GM23338 (cell line): ENCODE measurements around the gene CCL15. TPM values are rescaled to one million over a fixed set of nuclear protein-coding genes. Genes with fewer than 3 reads are reported as not detected.

ENCODE experiments used
- ATAC-seq: fragments of 200-7000 bp; cut with Tn5 transposase; 3 replicates; pipeline ENCODE4 v1.9.1; 2020
- DNase-seq: peaks from one replicate; pipeline ENCODE4 v3.0.0-alpha.2; 2015; ENCODE audit warnings: low spot score
- H2AFZ ChIP-seq: fragments of 200-600 bp; sonication (generic); 2 replicates; pipeline ENCODE4 v1.8.0; 2016; ENCODE audit warnings: antibody characterized with exemption, mild to moderate bottlenecking, moderate library complexity
- H3F3A ChIP-seq: fragments of 200-600 bp; sonication (generic); replicated peaks from 2 replicates; pipeline ENCODE4 v1.8.0; 2017; ENCODE audit warnings: antibody characterized with exemption, mixed run types, low read depth
- H3K27ac ChIP-seq: fragments of 200-600 bp; sonication (generic); 2 replicates; pipeline ENCODE4 v1.6.1; 2016; ENCODE audit warnings: low read depth
- H3K27me3 ChIP-seq: fragments of 200-600 bp; sonication (generic); 2 replicates; pipeline ENCODE4 v1.8.0; 2016; ENCODE audit warnings: mild to moderate bottlenecking, mixed run types, moderate library complexity; ENCODE audit not compliant: insufficient read depth
- H3K36me3 ChIP-seq: fragments of 200-600 bp; sonication (generic); 2 replicates; pipeline ENCODE4 v1.8.0; 2016; ENCODE audit warnings: mild to moderate bottlenecking; ENCODE audit not compliant: insufficient read depth
- H3K4me1 ChIP-seq: fragments of 200-600 bp; sonication (generic); 2 replicates; pipeline ENCODE4 v1.8.0; 2016; ENCODE audit warnings: mild to moderate bottlenecking, moderate library complexity; ENCODE audit not compliant: insufficient read depth
- H3K4me2 ChIP-seq: fragments of 200-600 bp; sonication (generic); 2 replicates; pipeline ENCODE4 v1.7.1; 2017; ENCODE audit warnings: mixed run types
- H3K4me3 ChIP-seq: fragments of 200-600 bp; sonication (generic); 2 replicates; pipeline ENCODE4 v1.6.1; 2016; ENCODE audit warnings: mixed run types
- H3K79me2 ChIP-seq: fragments of 200-600 bp; sonication (generic); replicated peaks from 2 replicates; pipeline ENCODE4 v1.8.0; 2017; ENCODE audit warnings: mild to moderate bottlenecking; ENCODE audit not compliant: insufficient read depth
- H3K9me2 ChIP-seq: fragments of 200-600 bp; sonication (generic); 2 replicates; pipeline ENCODE4 v1.8.0; 2017; ENCODE audit not compliant: insufficient read depth
- H4K20me1 ChIP-seq: fragments of 200-600 bp; sonication (generic); replicated peaks from 2 replicates; pipeline ENCODE4 v1.8.0; 2017; ENCODE audit warnings: mild to moderate bottlenecking; ENCODE audit not compliant: insufficient read depth
- H3K27ac Mint-ChIP-seq: 2 replicates; pipeline ENCODE4 v1.8.0; 2020; ENCODE audit warnings: inconsistent platforms, mild to moderate bottlenecking, moderate library complexity, mixed read lengths
- H3K27me3 Mint-ChIP-seq: 3 replicates; pipeline ENCODE4 v1.8.0; 2022; ENCODE audit warnings: low read depth, mild to moderate bottlenecking, moderate library complexity, mixed read lengths, inconsistent platforms; ENCODE audit not compliant: insufficient read depth, poor library complexity
- H3K36me3 Mint-ChIP-seq: 3 replicates; pipeline ENCODE4 v1.8.0; 2021; ENCODE audit warnings: low read depth, mild to moderate bottlenecking, inconsistent platforms, moderate library complexity, mixed read lengths
- H3K4me1 Mint-ChIP-seq: 3 replicates; pipeline ENCODE4 v1.8.0; 2020; ENCODE audit warnings: mild to moderate bottlenecking, inconsistent platforms, mixed read lengths
- H3K4me3 Mint-ChIP-seq: 3 replicates; pipeline ENCODE4 v1.8.0; 2021; ENCODE audit warnings: moderate library complexity, mild to moderate bottlenecking, inconsistent platforms, mixed read lengths
- H3K9me3 Mint-ChIP-seq: 3 replicates; pipeline ENCODE4 v1.8.0; 2020; ENCODE audit warnings: moderate library complexity, mild to moderate bottlenecking, inconsistent platforms, mixed read lengths
- CREB1 ChIP-seq: fragments of 250-450 bp; sonication (Bioruptor Pico); IDR thresholded peaks from 2 replicates; pipeline ENCODE4 v1.5.0; 2020; ENCODE audit warnings: low read depth, mild to moderate bottlenecking, moderate library complexity
- EZH2 ChIP-seq: fragments of 200-600 bp; sonication (generic); IDR thresholded peaks from one replicate; pipeline ENCODE4 v1.8.0; 2017; ENCODE audit warnings: antibody characterized with exemption, mild to moderate bottlenecking, low read depth; ENCODE audit not compliant: unreplicated experiment
- EZH2phosphoT487 ChIP-seq: fragments of 200-600 bp; sonication (generic); IDR thresholded peaks from one replicate; pipeline ENCODE4 v1.8.1; 2018; ENCODE audit warnings: antibody characterized with exemption; ENCODE audit not compliant: unreplicated experiment
- JUNB ChIP-seq: IDR thresholded peaks from one replicate; pipeline ENCODE4 v1.6.1; 2016; ENCODE audit warnings: antibody characterized with exemption; ENCODE audit not compliant: unreplicated experiment
- NANOG ChIP-seq: IDR thresholded peaks from 2 replicates; pipeline ENCODE4 v1.6.1; 2016; ENCODE audit warnings: antibody characterized with exemption, borderline replicate concordance
- POLR2AphosphoS5 ChIP-seq: IDR thresholded peaks from 2 replicates; pipeline ENCODE4 v1.6.1; 2016; ENCODE audit warnings: antibody characterized with exemption, low read depth
- REST ChIP-seq: IDR thresholded peaks from one replicate; pipeline ENCODE4 v1.6.1; 2018; ENCODE audit warnings: antibody characterized with exemption; ENCODE audit not compliant: unreplicated experiment
- STAT1 ChIP-seq: IDR thresholded peaks from one replicate; pipeline ENCODE4 v1.6.1; 2016; ENCODE audit warnings: antibody characterized with exemption; ENCODE audit not compliant: unreplicated experiment
- ZNF114 ChIP-seq: fragments of 250-450 bp; sonication (Bioruptor Pico); IDR thresholded peaks from 2 replicates; pipeline ENCODE4 v1.5.0; 2020; ENCODE audit warnings: mild to moderate bottlenecking, moderate library complexity
- ZNF331 ChIP-seq: fragments of 250-450 bp; sonication (Bioruptor Pico); IDR thresholded peaks from 2 replicates; pipeline ENCODE4 v1.5.0; 2020; ENCODE audit warnings: low read depth, mild to moderate bottlenecking, moderate library complexity
- polyA plus RNA-seq: library from polyadenylated mRNA; unstranded; fragments of >200 nt; fragmentation: Nextera tagmentation; extraction: Ambion mirVana; gene quantifications from 2 replicates; pipeline ENCODE4 v1.2.1, GENCODE V29; 2016
- total RNA-seq: library from RNA; depleted of rRNA; stranded (reverse); fragments of >200 nt; shearing (Covaris generic); gene quantifications from 2 replicates; pipeline ENCODE4 v1.2.3, GENCODE V29; 2014
- TF ChIP-seq, protein P1 (sequence below), 2 experiments: fragments of 200-600 bp in 1 of 2; sonication (generic) in 1 of 2; conservative IDR thresholded peaks; 2 replicates each; pipeline versions ENCODE4 v1.5.1 to v1.6.1; 2016 to 2017; ENCODE audit warnings: antibody characterized with exemption in 2 of 2, low read depth in 2 of 2, mild to moderate bottlenecking in 2 of 2, moderate library complexity in 1 of 2

Gene CCL15
- total and polyA plus RNA-seq, 2 experiments from 2014 or later = not detected

- no peak for TF ChIP-seq CREB1 (CRISPR knock-in tag)
Observed at GRCh38 chr17:35972066-35972465, 29.3 kb downstream of the CCL15 start (continued).

DNA sequence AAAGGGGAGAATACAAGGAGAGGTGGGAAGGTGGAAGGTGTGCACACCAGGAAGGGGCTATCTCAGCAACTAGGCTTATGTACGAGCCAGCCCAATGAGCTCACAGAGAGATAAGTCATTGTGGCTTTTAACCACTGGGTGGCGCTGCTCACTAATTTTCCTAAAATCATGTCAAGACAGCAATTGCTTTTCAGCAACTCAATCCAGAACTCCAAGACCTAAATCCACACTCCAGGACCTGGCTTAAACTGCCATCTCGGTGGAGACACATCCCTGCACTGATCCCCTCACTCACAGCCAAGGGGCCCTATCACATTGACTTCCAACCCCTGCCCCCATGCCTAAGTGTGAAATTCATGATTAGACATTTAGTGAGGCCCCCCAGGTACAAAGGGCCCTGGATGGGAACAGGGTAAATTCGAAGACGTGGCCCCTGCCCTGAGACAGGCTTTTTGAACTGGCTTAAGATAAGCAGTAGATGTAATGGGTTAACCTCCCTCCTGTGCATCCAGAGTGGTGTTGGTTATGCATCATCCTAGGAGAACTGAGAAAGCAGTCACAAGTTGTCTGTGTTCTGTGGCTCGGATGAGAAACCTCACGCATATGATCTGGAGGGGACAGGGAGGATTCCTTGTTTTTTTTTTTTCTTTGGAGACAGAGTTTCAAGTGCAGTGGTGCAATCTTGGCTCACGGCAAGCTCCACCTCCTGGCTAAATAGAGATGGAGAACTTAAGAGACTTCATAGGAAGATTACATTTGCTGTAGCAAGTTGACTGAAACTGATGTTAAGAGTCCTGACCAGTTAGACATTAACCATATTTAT lies 31.6 kb downstream of the CCL15 start:
- Mint-ChIP-seq H3K36me3 (no peaks in the 10 kb centered on the region), H3K4me3 (no peak overlapping the region), H3K4me1 (peaks cover 3% of the 10 kb centered on the region; the same call in 1 of the 3 replicates), H3K27me3 (peaks cover 2% of the 10 kb centered on the region), H3K27ac (peak overlapping the region; percentile 56; the same call in 1 of the 2 replicates), H3K9me3 (no peaks in the 10 kb centered on the region)
- peak overlapping the region; percentile 60; the same call in 1 of the 2 replicates for H2AFZ ChIP-seq
- H3K4me1 ChIP-seq = 0 out of 2 replicates have a peak, but pooled peaks cover 4% of the 10 kb centered on the region
- TF ChIP-seq POLR2AphosphoS5 (no peak), REST (no peak), EZH2phosphoT487 (no peak)
- TF ChIP-seq, protein P1, sequence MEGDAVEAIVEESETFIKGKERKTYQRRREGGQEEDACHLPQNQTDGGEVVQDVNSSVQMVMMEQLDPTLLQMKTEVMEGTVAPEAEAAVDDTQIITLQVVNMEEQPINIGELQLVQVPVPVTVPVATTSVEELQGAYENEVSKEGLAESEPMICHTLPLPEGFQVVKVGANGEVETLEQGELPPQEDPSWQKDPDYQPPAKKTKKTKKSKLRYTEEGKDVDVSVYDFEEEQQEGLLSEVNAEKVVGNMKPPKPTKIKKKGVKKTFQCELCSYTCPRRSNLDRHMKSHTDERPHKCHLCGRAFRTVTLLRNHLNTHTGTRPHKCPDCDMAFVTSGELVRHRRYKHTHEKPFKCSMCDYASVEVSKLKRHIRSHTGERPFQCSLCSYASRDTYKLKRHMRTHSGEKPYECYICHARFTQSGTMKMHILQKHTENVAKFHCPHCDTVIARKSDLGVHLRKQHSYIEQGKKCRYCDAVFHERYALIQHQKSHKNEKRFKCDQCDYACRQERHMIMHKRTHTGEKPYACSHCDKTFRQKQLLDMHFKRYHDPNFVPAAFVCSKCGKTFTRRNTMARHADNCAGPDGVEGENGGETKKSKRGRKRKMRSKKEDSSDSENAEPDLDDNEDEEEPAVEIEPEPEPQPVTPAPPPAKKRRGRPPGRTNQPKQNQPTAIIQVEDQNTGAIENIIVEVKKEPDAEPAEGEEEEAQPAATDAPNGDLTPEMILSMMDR (conservative IDR thresholded peaks at IDR 0.05; ENCODE audit: low read depth in 2 of 2) = peak; percentile 76 to 88
- H4K20me1 ChIP-seq = no peaks in the 10 kb centered on the region
- H3K27ac ChIP-seq = no peak overlapping the region
- H3K36me3 ChIP-seq = no peaks in the 10 kb centered on the region
- no peaks in the 10 kb centered on the region for H3K9me2 ChIP-seq
- no peak overlapping the region for H3K4me3 ChIP-seq
- no peaks in the 10 kb centered on the region for H3K79me2 ChIP-seq
- ATAC-seq = peak; percentile 95
- H3K27me3 ChIP-seq = no peaks in the 10 kb centered on the region
- H3K4me2 ChIP-seq = no peak overlapping the region
- DNase-seq = peak; percentile 93
- no peaks in the 10 kb centered on the region for H3F3A ChIP-seq

- Histone ChIP-seq H3F3A (no peaks in the 10 kb centered on the region), H4K20me1 (no peaks in the 10 kb centered on the region), H3K9me2 (no peaks in the 10 kb centered on the region), H3K79me2 (no peaks in the 10 kb centered on the region), H2AFZ (no peak overlapping the region), H3K4me1 (0 out of 2 replicates have a peak, but pooled peaks cover 4% of the 10 kb centered on the region), H3K27ac (no peak overlapping the region), H3K4me2 (no peak overlapping the region), H3K4me3 (no peak overlapping the region), H3K27me3 (no peaks in the 10 kb centered on the region), H3K36me3 (no peaks in the 10 kb centered on the region)
- H3K36me3 Mint-ChIP-seq = no peaks in the 10 kb centered on the region
- peaks cover 2% of the 10 kb centered on the region for H3K27me3 Mint-ChIP-seq
- no peak overlapping the region for H3K4me3 Mint-ChIP-seq
- no peaks in the 10 kb centered on the region for H3K9me3 Mint-ChIP-seq
- H3K4me1 Mint-ChIP-seq = peaks cover 3% of the 10 kb centered on the region; the same call in 1 of the 3 replicates
- no peak for DNase-seq
- no peak for ATAC-seq
- H3K27ac Mint-ChIP-seq = no peak overlapping the region
- TF ChIP-seq NANOG (no peak), EZH2 (no peak), JUNB (no peak), POLR2AphosphoS5 (no peak), ZNF331 (no peak), STAT1 (no peak), ZNF114 (no peak), CREB1 (CRISPR knock-in tag) (no peak)
Observed at GRCh38 chr17:35968520-35969054, 32.8 kb downstream of the CCL15 start.
